ENCODE measurements around the gene TMEM203. TPM values are rescaled to one million over a fixed set of nuclear protein-coding genes. Genes with fewer than 3 reads are reported as not detected.
A peak's percentile ranks its signal among the peaks of the same experiment; 100 is the strongest.
"Not testable (repeated sequence)": the region's sequence is repeated elsewhere in the genome, so short reads cannot be mapped to it uniquely, and the experiment has no call there.

TMEM203 gene
- total RNA-seq, 1 donor from 2014 or later: 26.6 TPM

GRCh38 chr9:137245450-137246421 is 40.3 kb upstream of the TMEM203 start:
- Histone ChIP-seq H3K27me3 (ENCODE audit: low read depth) (no peaks in the 10 kb centered on the region), H3K27ac (no peak overlapping the region), H3K4me3 (no peak overlapping the region), H3K36me3 (peaks cover 23% of the 10 kb centered on the region), H3K9me3 (no peaks in the 10 kb centered on the region), H3K4me1 (peaks cover 28% of the 10 kb centered on the region)
- intact Hi-C loops (cut with DNase I): no loop called here
- ATAC-seq (no peak), DNase-seq (no peak)
- TF ChIP-seq CTCF (IDR thresholded peaks at IDR 0.05): no peak

- Histone ChIP-seq H3K27ac (no peak overlapping the region), H3K36me3 (peaks cover 23% of the 10 kb centered on the region), H3K27me3 (ENCODE audit: low read depth) (no peaks in the 10 kb centered on the region), H3K4me1 (peaks cover 32% of the 10 kb centered on the region), H3K4me3 (no peak overlapping the region), H3K9me3 (no peaks in the 10 kb centered on the region)
- DNase-seq: no peak
- TF ChIP-seq CTCF (IDR thresholded peaks at IDR 0.05): no peak
- intact Hi-C loops (cut with DNase I): no loop called here
- ATAC-seq: no peak
Observed at GRCh38 chr9:137244486-137245449, 39.3 kb upstream of the TMEM203 start.

GRCh38 chr9:137243626-137244485 is 38.4 kb upstream of the TMEM203 start:
- H3K36me3 ChIP-seq: peaks cover 23% of the 10 kb centered on the region
- H3K27me3 ChIP-seq (ENCODE audit: low read depth): no peaks in the 10 kb centered on the region
- peaks cover 41% of the 10 kb centered on the region for H3K4me1 ChIP-seq
- H3K4me3 ChIP-seq: no peak overlapping the region
- DNase-seq (no peak), ATAC-seq (no peak)
- no peak overlapping the region for H3K27ac ChIP-seq
- intact Hi-C loops (cut with DNase I): no loop called here
- H3K9me3 ChIP-seq: no peaks in the 10 kb centered on the region
- TF ChIP-seq CTCF (IDR thresholded peaks at IDR 0.05): no peak

GRCh38 chr9:137243266-137243625 is 37.8 kb upstream of the TMEM203 start:
- H3K27ac ChIP-seq: not testable (repeated sequence)

GRCh38 chr9:137242269-137243203 is 37.1 kb upstream of the TMEM203 start:
- H3K4me1 ChIP-seq: peaks cover 51% of the 10 kb centered on the region

More at GRCh38 chr9:137243266-137243625, 37.8 kb upstream of the TMEM203 start:
- DNase-seq; H3K4me3 ChIP-seq; H3K9me3 ChIP-seq; ATAC-seq; H3K27me3 ChIP-seq (ENCODE audit: low read depth); intact Hi-C loops (cut with DNase I): not testable (repeated sequence)
- Histone ChIP-seq H3K36me3 (peaks cover 23% of the 10 kb centered on the region), H3K4me1 (peaks cover 47% of the 10 kb centered on the region)

More at GRCh38 chr9:137242269-137243203, 37.1 kb upstream of the TMEM203 start:
- no peak for TF ChIP-seq CTCF (IDR thresholded peaks at IDR 0.05)
- peaks cover 23% of the 10 kb centered on the region for H3K36me3 ChIP-seq
- H3K27me3 ChIP-seq (ENCODE audit: low read depth): no peaks in the 10 kb centered on the region
- intact Hi-C loops (cut with DNase I): no loop called here
- DNase-seq (no peak), ATAC-seq (no peak)
- no peaks in the 10 kb centered on the region for H3K9me3 ChIP-seq
- peak overlapping the region; percentile 93 for H3K4me3 ChIP-seq
- H3K27ac ChIP-seq: peak overlapping the region; percentile 90

Data from lower lobe of right lung (tissue), 2 donors.